ENCODE results near the gene APCDD1L.
"Not testable (repeated sequence)": the region's sequence is repeated elsewhere in the genome, so short reads cannot be mapped to it uniquely, and the experiment has no call there.

APCDD1L gene

DNA sequence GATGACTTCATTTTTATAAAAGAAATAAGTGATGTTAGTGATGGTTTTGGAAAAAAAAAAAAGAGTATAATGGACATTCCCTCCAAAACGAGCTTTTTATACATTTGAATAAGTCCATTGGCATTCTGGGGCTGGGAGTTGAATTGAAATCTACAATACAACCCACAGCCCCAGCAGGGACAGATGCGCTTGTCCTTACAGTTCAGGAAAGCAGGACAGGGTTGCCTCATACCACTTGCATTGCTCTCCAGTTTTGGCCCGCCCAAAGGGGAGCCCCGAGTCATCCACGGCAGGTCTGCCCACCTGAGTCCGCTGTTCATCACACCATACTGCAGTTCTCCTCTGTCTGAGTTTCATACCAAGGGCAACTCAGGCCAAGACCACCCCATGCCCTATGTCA is 80.0 kb downstream of the APCDD1L start:
- no peak for DNase-seq

DNA sequence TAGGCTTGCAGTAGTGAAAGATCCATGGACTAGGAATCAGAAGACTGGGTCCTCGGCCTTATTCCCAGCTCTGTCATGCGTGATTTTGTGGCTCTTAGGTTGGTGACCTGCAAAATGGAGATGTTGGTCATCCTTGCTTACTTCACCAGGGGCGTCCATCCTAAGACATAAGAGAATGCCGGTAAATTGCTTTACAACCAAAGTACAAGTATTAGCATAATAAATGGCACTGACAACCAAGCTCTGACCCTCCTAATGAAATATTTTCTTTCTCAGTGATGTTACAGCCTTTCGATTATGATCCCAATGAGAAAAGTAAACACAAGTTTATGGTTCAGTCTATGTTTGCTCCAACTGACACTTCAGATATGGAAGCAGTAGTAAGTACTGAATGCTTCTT is 80.9 kb downstream of the APCDD1L start:
- DNase-seq, result no peak

DNA sequence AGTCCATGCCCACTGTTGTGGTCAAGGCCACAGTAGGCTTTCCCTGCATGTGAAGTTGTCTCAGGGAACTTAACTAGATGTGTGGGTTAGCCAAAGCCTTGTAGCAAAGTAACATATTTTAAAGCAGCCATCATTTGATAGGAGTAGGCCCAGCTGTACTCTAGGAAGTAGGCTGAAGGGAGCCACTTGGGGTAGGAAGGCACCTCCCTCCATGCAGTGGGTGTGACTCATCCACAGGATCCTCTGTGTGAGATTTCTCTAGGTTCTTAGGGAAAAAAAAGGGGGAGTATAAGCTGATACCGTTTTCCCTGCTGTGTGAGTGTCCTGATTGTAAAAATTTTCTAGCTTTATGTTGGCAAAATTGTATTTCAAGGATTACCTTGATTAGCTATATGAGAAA is 81.4 kb downstream of the APCDD1L start:
- DNase-seq, result no peak

GRCh38 chr20:58433029-58433647 is 82.1 kb downstream of the APCDD1L start:
- DNase-seq, result no peak

- no peak for DNase-seq
Observed at GRCh38 chr20:58432186-58432954, 82.8 kb downstream of the APCDD1L start.

DNA sequence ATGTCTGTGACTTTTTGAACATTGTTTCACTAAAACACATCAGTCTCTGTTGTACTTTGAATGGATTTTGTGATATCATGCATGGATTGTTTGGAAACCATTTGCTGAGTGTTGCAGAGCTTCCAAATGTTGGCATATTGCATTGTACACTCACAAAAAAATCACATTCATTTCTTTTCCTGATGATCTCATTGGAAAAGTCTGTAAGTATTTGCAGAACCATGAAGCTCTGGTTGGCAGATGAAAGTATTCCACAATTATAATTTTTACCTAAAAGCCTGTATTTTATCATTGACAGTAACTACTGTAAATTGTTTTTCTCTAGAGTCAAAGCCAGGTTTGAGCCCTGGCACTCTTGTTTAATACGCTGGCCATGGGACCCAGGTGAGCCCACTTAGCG is 84.1 kb downstream of the APCDD1L start:
- DNase-seq, result no peak

- no peak for DNase-seq
Observed at GRCh38 chr20:58429303-58429702, 85.9 kb downstream of the APCDD1L start.

GRCh38 chr20:58428364-58428763 is 86.8 kb downstream of the APCDD1L start:
- no peak for DNase-seq

GRCh38 chr20:58427571-58427970 is 87.6 kb downstream of the APCDD1L start:
- DNase-seq, result not testable (repeated sequence)

DNA sequence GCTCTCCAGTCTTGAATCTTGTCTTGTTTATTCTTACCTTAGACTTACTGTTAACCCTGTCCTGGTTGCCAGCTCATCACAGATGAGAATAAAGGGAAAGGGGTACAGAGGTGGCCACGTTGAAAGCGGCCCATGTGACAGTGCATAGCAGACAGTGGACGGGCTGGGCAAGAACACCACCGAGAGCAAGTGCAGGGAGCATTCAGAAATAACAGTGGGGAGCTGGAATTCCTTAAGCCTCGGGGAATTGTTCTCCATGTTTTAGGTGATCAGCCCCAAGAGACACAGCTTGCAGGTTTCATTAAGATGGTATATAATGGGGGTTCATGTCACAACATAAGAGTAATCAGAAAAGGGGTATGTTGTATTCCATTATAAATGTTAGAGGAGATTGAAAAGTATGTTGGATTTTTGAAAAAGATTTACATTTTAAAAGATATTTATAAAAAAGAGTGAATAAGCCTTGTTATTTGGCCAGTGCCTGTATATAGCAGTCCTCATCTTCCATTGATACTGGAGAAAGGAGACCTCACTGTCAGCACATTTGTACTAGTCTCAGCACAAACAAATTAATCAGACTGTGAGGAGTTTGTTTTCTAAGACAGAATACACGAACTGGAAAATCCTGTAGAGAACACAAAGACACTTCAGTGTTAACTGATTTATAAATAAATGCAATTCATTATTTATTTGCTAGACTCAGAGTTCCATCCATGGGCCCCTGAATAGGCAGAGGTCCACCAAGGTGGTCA is 90.8 kb downstream of the APCDD1L start:
- no peak for DNase-seq

- DNase-seq, result no peak
Observed at GRCh38 chr20:58421497-58421850, 93.7 kb downstream of the APCDD1L start.

GRCh38 chr20:58420798-58421496 is 94.3 kb downstream of the APCDD1L start:
- peak; percentile 13 for DNase-seq

GRCh38 chr20:58418949-58419748 is 96.0 kb downstream of the APCDD1L start:
- DNase-seq, result no peak

DNA sequence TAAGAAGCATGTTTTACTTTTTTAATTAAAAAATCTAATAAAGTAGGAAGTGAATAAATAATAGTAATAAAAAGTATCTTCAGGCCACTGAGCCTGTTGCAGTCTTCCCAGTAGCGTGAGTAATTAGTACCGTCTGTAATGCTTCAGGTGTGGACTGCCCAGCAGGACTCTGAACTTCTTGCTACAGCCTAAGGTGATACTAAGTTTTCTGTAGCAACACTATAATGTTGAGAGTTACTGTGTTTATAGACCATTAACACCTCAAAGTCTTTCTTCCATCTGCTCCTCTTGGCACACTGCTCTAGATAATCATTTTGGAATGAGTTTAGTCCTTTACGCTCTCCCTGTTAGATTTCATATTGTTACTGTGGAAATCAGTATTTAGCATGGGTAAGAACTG is 97.8 kb downstream of the APCDD1L start:
- no peak for DNase-seq

- no peak for DNase-seq
Observed at GRCh38 chr20:58416835-58417234, 98.4 kb downstream of the APCDD1L start.

- no peak for DNase-seq
Observed at GRCh38 chr20:58416057-58416456, 99.1 kb downstream of the APCDD1L start.

DNA sequence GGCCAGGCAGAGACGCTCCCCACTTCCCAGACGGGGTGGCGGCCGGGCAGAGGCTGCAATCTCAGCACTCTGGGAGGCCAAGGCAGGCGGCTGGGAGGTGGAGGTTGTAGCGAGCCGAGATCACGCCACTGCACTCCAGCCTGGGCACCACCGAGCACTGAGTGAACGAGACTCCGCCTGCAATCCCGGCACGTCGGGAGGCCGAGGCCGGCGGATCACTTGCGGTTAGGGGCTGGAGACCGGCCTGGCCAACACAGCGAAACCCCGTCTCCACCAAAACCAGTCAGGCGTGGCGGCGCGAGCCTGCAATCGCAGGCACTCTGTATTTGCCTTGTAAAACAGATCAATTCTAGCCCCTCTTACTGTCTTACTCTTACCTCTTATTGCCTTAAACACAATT is 100.4 kb downstream of the APCDD1L start:
- not testable (repeated sequence) for DNase-seq

DNA sequence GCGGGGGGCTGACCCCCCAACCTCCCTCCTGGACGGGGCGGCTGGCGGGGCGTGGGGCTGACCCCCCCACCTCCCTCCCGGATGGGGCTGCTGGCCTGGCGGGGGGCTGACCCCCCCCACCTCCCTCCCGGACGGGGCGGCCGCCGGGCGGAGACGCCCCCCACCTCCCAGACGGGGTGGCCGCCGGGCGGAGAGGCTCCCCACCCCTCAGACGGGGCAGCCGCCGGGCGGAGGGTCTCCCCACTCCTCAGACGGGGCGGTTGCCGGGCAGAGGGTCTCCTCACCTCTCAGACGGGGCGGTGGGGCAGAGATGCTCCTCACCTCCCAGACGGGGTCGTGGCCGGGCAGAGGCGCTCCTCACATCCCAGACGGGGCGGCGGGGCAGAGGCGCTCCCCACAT is 101.0 kb downstream of the APCDD1L start:
- DNase-seq, result not testable (repeated sequence)

Data from hematopoietic multipotent progenitor cell treated with erythropoietin and hydrocortisone succinate and interleukin-3 and kit ligand, for 8 days (in vitro differentiated cells).